SHP77 (cell line): ENCODE data around the gene CTNND2.
"Not testable (repeated sequence)": the region's sequence is repeated elsewhere in the genome, so short reads cannot be mapped to it uniquely, and the experiment has no call there.

ENCODE experiments used
- DNase-seq, 2 experiments: peaks; one replicate each; lab custom pipeline; 2025; lab: John Stamatoyannopoulos, UW

The CTNND2 gene

DNA sequence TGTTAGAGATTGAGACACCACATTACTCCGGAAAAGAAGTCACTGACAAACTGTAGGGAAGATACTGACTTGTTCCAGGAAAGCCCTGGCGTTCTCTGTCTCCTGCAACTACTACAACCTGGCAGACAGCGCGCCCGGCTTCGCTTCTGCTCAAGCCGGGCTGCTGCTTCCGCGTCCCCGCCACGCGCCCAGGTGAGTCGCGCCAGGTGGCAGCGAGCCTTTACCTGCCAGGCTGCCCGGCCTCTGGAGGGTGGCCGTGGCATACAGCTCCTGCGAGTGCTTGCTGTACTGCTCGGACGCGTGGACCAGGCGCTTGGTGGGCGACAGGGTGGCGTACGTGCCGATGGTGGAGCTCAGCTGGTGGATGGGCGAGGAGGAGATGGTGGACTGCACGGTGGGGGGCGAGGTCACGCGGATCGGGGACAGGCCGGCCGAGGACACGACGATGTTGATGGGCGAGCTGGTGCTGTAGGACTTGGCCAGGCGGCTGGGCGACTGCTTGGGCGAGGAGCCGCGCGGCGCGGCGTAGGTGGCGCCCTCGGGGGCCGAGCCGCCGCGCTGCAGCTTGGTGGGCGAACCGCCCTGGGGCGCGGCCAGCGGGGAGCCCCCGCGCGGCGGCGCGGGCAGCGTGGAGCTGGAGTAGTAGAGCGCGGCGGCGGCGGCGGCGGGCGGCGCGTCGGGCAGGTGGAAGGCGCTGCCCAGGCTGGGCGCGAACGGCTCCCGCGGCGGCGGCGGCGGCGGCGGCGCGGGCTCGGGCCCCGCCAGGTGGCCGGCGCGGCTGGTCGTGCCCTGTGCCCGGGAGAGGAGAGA, 519.6 kb downstream of the CTNND2 start:
- no peak for DNase-seq

DNA sequence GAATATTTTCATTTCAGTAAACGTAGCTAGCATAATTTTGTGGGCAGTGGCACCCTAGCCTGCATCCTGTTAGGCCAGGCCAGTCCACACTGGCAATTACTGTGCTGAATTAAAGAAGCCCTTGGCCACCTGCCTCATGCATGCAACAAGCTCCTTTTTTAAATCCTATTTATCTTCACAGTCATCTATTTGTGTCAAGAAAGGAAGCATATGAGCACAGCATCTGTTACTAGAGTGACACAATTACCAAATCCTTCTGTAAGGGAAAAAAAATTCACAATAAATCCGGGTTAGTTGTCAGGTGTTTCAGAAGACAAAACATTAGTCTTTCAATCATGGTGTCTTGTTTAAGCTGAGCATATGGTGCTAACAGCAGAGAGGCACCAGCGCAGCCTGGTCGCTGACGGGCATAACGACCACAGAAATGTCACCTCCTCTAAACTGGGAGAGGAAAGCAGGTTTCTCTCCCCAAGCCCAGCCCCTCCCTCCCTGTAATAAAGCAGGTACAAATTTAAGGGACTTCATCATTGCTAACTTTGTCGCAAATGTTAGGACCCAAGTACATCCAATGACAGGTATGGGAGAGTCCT, 520.6 kb downstream of the CTNND2 start:
- no peak for DNase-seq

DNA sequence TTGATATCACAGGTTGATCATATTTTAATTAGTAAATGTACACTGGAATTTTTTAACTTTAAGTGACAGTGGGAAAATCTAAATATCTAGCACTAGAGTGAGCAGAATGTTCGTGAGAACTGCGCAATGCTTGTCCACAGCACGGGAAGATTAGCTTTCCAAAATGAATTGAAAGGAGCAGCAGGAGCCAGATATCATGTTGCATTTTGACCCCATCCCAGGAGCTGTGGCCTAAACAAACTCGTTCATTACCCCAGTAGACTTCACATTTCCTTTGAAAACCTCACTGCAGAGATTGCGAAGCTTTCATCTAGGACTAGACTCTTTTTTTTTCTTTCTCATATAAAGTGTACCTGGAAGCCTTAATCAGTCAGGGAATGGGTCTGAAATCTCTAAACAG, 525.8 kb downstream of the CTNND2 start:
- DNase-seq = no peak

DNA sequence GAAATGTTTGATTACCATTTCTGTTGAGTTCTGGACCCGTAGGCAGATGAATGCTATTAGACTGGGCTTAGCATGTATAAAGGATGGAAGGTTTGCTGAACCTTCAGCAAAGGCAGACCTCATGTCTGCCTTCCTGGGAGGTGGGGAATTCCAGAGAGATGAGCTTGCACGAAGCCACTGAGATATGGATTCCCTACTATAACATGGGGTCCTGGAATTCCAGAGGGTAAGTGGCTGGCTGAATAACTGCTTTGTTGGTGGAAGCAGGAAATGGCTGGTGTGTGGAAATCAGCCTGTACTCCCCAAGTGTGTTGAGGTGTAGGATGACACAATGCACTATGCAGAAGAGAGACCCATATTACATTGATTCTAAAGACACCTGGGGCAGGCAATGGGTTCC, 526.4 kb downstream of the CTNND2 start:
- no peak for DNase-seq

DNA sequence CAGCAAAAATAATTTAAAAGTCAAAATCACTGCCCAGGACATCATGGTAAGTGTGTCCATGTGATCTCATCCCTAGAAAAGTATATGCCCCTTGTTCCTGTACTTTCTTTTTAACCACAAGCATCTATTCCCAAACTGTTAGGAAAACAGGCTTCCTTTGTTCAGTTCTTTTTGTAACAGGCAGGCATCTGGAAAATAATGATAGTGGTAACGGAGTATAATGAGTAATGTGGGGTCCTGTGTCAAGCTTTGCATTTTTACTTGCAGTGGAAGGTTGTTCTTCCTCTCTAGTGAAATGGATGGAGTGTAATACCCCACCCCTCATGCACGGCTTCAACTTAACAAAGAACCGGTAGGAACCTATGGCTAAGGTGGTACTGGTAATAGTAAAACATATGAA, 532.1 kb downstream of the CTNND2 start:
- no peak for DNase-seq

DNA sequence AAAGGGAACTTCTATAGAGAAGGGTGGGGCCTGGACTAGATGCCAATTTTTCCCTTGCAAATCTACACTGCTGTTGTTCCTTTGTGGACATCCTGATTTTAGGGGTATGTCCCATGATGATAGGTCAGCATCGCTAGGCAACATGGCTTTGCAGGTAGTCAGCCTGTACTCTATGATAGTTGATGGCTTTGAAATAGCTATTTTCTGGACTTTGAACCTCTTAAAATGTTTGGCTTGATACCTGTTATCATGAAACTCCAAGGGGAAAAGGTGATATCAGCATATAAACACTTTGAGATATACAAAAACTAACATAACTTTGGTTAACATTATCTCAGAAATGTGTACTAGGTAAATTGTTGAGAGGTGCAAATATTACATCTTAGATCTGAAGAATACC, 533.2 kb downstream of the CTNND2 start:
- DNase-seq = no peak

DNA sequence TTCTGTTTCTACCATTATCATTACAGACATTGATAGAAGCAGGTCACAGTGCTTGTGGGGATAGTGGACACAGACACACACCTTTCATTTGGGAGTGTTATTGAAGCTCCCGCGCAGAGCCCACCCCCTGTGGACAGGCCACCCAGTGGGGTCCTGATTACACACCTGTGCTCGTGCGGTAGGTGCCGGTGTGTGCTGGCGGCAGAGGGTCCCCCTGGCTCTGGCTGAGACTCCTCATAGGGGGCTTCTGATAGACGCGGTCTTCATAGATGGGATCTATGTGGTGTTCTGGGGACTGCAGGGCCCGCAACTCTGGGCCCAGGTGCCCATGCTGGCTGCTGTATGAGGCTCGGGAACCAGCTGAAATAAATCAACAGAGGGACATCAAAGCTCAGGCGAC, 539.7 kb downstream of the CTNND2 start:
- DNase-seq = no peak

DNA sequence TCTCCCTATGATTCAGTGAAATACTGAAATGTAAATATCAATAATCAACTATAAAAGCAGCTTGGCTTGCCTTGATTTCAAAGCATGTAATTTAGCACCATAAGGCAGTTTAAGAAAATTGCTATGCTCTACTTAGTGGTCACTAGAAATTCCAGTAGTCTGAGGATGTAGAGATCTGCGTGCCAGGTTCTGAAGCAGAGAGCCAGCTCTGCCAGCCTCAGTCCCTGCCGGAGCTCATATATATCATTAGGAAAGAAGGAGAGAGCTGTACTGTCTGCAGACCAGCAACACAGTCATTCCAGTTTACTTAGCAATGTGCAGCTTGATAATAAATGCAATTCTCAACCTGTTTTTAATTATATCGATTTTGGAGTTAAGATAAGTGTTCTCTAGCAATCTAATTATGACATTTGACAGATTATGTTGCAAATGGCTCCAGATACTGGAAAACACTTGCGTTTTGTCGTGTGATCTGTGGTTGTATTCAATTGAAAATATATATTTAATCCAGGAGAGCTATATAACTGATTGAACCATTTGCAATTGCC, 540.5 kb downstream of the CTNND2 start:
- no peak for DNase-seq

DNA sequence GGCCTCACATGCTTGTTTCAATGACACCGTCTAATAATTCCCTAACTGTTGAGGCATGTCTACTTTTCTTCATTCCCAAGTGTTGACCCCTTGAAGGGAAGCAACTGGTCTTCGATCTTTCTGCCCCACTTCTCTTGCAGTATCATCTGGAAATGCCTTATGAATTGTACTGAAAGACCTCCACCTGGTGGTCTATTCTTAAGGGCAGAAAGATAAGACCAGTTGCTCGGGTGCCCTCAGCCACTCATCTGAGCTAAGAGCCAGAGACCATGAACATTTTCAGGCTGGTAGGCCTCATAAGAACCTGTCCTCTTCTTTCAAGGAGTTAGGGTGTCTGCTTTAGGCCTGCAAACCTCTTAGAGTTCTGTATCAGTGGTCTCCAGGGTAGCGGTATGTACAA, 542.5 kb downstream of the CTNND2 start:
- no peak for DNase-seq

DNA sequence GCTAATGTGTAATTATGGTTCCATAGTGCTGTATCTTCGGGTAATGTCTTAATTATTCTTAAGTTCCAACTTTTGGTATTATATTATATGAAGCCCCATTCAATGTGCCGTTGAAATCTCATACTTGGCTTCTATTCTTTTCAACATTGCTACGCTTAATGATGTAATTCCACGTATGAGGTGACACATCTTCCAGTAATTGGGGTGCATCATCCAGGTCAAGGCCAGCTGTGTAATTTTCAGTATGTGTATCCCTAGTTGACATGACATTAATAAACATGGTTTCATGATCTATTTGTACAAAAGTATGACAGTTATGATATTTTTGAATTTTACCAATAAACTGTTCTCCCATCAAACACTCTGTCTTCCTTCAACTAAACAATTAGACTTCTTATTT, 546.3 kb downstream of the CTNND2 start:
- DNase-seq = no peak

DNA sequence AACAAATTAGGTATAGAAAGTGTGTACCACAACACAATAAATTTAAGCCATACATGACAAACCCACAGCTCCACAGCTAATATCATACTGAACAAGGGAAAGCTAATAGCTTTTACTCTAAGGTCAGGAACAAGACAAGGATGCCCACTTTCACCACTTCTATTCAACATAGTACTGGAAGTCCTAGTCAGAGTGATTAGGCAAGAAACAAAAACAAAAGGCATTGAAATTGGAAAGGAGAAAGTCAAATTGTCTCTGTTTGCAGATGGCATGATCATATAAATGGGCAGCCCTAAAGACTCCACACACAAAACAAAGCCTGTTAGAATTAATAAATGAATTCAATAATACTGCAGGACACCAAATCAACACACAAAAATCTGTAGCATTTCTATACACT, 548.8 kb downstream of the CTNND2 start:
- no peak for DNase-seq

DNA sequence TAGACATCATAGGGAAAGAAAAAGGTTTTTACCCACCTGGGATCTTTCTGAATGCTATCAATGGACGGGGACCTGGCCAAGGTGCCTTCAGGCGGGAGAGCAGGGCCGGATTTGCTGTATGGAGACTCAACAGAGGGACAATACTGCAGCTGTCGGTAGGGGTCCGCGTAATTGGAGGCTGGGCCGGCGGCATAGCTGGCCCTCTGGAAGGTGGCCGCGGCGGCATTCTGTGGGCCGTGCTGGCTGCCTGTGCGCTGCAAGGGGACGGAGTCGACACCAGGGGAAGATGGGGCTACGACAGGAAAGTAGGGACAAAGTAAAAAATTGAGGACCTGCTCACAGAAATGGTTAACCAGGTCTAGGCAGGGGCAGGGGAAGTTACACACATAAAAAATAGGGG, 557.9 kb downstream of the CTNND2 start:
- DNase-seq = no peak

DNA sequence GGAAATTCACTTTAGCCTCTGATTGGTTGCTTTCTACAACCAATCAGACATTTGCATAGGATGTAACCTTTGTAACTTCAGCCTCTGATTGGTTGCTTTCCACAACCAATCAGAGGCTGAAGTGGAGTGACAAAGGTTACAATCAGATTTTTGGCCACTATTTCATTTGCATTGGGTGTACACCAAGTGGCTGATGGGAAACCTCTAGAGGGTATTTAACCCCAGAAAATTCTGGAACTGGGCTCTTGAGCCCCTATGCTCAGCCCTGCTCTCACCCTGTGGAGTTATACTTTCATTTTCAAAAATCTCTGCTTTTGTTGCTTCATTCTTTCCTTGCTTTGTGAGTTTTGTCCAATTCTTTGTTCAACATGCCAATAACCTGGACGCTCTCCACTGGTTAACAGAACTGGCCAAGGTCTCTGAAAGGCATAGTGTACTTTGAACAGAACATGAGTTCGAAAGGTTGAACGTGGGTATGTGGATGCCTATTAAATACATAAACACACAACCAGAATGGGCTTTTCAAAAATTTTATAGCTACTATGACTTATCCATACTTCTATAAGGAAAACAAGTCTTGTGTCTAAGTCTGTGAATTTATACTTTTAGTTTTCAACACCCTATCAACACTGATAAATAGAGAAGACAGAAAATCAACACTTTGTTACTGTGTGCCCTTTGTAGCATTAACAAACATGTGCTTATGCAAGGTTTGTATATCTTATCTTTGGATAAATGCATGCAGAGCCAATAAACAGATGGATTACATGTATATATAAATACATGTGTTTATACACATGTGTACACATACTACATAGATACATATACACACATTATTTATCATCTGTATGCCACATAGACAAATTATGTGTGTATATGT, 568.1 kb downstream of the CTNND2 start:
- DNase-seq = no peak

DNA sequence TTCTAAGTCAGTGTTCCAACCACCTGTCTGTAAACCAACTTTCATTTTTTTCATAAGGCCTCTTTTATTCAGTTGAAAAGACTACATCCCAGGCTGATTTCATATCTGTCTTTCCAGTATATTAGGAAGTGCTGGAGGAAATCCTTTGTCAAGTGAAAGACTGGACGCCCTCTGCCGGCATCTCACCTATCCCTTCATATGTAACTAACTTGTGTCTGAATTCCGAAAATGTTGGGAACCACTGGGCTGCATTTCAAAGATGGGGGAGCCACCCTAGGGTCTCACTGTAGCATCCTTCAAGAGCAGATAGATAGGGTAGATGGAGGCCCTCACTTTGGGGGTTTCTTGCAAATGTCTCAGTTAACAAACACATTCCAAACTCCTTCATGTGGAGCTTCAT, 569.8 kb downstream of the CTNND2 start:
- DNase-seq = peak in 1 of 2 experiments; percentile 47

DNA sequence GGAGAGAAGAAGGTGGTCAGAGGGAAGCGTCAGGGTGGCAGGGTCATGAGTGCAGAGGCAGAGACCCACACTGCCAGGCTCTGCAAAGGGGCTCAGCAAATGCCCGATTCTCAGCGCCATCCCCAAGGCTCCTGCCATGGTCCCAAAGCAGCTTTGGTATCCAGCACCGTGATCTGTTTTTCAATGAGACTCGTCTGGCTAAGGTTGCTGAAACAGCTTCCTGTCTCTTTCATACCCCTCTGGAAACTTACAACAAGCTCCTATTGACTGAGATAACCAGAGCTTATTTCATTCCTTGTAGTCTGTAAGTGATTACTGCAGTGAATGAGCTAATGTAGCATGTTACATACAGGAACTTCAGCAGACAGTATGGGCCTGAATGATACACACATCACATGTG, 574.6 kb downstream of the CTNND2 start:
- DNase-seq = no peak

DNA sequence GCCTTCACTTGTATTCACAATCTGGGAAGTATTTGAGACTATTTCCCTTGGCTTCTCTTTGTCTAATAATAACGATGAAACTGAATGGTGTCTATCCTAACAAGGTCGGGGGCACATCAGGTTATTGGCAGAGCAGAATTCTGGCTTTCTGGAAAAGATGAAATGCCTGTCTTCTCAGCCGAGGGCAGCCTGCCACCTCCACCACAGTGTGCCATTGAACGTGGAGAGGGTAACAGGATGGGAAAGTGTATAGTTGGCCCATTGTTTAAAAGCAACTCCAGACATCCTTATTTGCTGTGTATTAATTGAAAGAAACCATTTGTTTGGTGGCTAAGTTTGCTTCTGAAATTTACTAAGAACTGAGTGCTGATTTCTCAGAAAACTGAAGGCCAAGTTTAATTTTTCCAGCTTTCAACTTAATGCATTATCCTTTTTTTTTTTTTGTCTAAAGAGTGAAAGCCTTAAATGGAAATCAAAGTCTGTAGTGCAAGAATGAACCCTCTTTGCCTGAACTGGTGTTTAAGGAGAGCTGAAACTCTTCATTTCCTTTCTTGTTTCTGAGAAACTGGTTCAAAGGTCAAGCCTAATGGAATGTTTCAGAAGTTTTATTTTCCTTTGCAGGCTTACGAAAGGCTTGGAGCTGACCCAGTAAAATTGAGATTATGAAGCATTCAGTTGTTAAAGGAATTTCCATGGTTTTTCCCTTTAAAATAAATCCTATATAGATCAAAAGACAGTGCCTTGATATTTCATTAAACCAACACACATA, 579.5 kb downstream of the CTNND2 start:
- no peak for DNase-seq

DNA sequence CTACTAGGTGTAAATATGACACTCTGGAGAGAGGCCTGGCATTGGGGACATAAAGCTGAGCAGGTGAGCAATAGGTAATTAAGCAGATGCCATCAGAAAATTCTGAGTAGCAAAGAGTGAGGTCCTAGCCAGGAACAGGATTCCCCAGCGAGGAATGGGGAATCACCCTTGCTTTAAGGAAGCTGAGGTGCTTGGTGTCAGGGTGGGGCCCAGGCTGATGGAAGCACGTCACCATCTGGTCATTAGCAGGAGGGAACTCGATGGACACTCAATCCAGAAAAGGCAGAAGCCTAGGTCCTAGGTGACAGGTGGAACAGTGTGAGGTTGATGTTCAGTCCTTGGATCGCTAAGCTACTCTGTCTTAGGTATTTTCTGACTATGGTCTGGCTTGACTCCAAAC, 580.5 kb downstream of the CTNND2 start:
- DNase-seq = no peak

DNA sequence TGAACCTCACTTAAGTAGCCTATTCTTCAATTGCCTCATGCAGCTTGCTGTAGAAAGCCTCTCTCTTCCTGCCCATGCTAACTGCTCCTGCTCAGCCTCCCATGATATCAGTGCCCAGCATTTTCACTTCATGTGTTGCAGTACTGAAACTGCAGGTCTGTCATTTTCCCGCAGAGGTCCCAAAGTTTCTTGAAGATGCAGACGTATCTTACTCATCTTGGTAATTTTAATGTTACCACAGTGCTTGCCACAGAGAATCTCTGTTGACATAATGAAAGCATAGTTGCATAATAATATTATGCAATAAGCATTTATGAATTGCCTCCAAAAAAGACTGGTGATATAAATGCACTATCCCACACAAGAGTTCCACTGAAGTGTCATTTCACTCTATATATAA, 582.1 kb downstream of the CTNND2 start:
- DNase-seq = no peak

DNA sequence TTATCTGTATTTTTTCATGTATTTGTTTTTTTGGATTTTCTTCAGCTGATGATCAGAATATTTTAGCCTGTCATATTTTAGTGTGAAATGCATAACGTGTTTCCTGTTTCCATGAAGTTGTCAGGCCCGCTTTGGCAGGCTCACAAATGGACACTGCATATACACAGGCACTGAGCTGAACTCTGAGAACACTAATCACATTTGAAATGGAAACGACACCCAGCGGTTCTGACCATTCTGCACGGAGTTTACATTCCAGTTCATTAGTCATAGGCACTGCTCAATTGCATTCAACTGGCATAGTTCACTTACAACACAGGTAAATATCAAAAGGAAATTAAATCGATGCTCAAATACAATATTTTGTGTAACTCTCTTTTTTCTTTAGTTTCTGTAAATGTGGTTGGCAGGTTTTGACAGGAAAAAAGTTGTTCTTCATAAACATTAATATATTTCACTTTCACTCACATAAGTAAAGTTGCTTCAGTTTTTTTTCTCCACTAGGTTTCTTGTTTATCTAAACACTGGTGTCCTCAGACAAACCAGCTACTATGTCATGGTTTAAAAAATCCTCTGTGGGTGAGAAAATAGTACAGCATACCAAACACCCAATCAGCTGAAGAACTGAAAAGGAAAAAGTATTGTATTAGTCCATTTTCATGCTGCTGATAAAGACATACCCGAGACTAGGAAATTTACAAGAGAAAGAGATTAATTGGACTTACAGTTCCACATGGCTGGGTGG, 584.2 kb downstream of the CTNND2 start:
- no peak for DNase-seq

DNA sequence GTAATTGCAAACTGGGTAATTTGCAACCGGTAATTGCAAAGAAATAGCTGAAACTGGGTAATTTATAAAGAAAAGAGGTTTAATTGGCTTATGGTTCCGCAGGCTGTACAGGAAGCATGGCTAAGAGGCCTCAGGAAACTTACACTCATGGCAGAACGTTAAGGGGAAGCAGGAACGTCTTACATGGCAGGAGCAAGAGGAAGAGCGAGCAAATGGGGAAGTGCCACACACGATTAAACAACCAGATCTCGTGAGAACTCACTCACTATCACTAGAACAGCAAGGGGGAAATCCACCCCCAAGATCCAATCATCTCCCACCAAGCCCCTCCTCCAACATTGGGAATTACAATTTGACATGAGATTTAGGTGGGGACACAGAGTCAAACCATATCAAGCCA, 590.6 kb downstream of the CTNND2 start:
- not testable (repeated sequence) for DNase-seq

DNA sequence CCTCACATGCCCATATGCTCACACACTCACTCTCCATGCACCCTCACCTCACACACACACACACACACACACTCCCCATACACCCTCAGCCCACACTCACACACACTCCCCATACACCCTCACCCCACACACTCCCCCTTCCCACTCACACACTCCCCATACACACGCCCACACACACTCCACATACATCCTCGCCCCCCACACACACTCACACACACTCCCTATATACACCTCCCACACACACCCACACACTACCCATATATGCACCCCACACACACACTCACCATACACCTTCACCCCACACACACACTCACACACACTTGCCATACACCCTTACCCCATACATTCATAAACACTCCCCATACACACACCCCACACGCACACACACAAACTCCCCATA, 592.5 kb downstream of the CTNND2 start:
- no peak for DNase-seq
